BE2C (cell line): ENCODE measurements around the gene DOCK2.
"Not testable (repeated sequence)": the region's sequence is repeated elsewhere in the genome, so short reads cannot be mapped to it uniquely, and the experiment has no call there.

Source experiments
- DNase-seq: peaks from one replicate; pipeline ENCODE4 v3.0.0-alpha.2; 2020
- H3K27me3 ChIP-seq: fragments of 250-450 bp; sonication (Bioruptor Pico); 2 replicates; pipeline ENCODE4 v1.5.1; 2020; ENCODE audit warnings: mild to moderate bottlenecking
- H3K36me3 ChIP-seq: fragments of 250-450 bp; sonication (Bioruptor Pico); 2 replicates; pipeline ENCODE4 v1.5.1; 2020; ENCODE audit warnings: mild to moderate bottlenecking
- H3K4me1 ChIP-seq: fragments of 250-450 bp; sonication (Bioruptor Pico); 2 replicates; pipeline ENCODE4 v1.5.1; 2020
- H3K4me3 ChIP-seq: 2 replicates; pipeline ENCODE4 v1.5.1; 2011; ENCODE audit warnings: low read depth, low read length
- H3K9me3 ChIP-seq: fragments of 250-450 bp; sonication (Bioruptor Pico); 2 replicates; pipeline ENCODE4 v1.5.1; 2020
- CTCF ChIP-seq: IDR thresholded peaks from 2 replicates; pipeline ENCODE4 v1.5.1; 2012; ENCODE audit warnings: mild to moderate bottlenecking, low read depth, low read length

DOCK2 gene

GRCh38 chr5:169762338-169763095, 125.4 kb downstream of the DOCK2 start:
- DNase-seq: no peak
- no peak for TF ChIP-seq CTCF

GRCh38 chr5:169763376-169764017, 126.4 kb downstream of the DOCK2 start:
- no peak for DNase-seq
- H3K36me3 ChIP-seq: no peaks in the 10 kb centered on the region
- H3K9me3 ChIP-seq: no peaks in the 10 kb centered on the region
- H3K4me3 ChIP-seq: no peak overlapping the region
- H3K4me1 ChIP-seq: no peaks in the 10 kb centered on the region
- H3K27me3 ChIP-seq: peaks cover 3% of the 10 kb centered on the region
- TF ChIP-seq CTCF: no peak

More at GRCh38 chr5:169762338-169763095, 125.4 kb downstream of the DOCK2 start:
- Histone ChIP-seq H3K4me3 (no peak overlapping the region), H3K4me1 (no peaks in the 10 kb centered on the region), H3K9me3 (no peaks in the 10 kb centered on the region), H3K36me3 (no peaks in the 10 kb centered on the region), H3K27me3 (peaks cover 3% of the 10 kb centered on the region)

GRCh38 chr5:169764018-169764378, 126.9 kb downstream of the DOCK2 start:
- Histone ChIP-seq H3K27me3 (peaks cover 3% of the 10 kb centered on the region), H3K4me3 (no peak overlapping the region), H3K4me1 (no peaks in the 10 kb centered on the region), H3K9me3 (no peaks in the 10 kb centered on the region), H3K36me3 (no peaks in the 10 kb centered on the region)
- TF ChIP-seq CTCF: no peak
- DNase-seq: no peak

GRCh38 chr5:169765176-169765996, 128.3 kb downstream of the DOCK2 start:
- no peaks in the 10 kb centered on the region for H3K4me1 ChIP-seq
- TF ChIP-seq CTCF: no peak
- DNase-seq: no peak

GRCh38 chr5:169766943-169767342, 129.9 kb downstream of the DOCK2 start:
- H3K9me3 ChIP-seq, H3K36me3 ChIP-seq, DNase-seq, H3K4me3 ChIP-seq, H3K4me1 ChIP-seq, H3K27me3 ChIP-seq: not testable (repeated sequence)

More at GRCh38 chr5:169765176-169765996, 128.3 kb downstream of the DOCK2 start:
- H3K36me3 ChIP-seq: no peaks in the 10 kb centered on the region
- H3K9me3 ChIP-seq: no peaks in the 10 kb centered on the region
- peaks cover 3% of the 10 kb centered on the region for H3K27me3 ChIP-seq
- no peak overlapping the region for H3K4me3 ChIP-seq

- Histone ChIP-seq H3K27me3 (no peaks in the 10 kb centered on the region), H3K9me3 (no peaks in the 10 kb centered on the region), H3K4me1 (no peaks in the 10 kb centered on the region), H3K4me3 (no peak overlapping the region), H3K36me3 (no peaks in the 10 kb centered on the region)
- peak; percentile 15 for DNase-seq
- TF ChIP-seq CTCF: no peak
These were observed 130.9 kb downstream of the DOCK2 start for GRCh38 chr5:169767938-169768337.
